Effector memory CD4-positive, alpha-beta T cell (primary cell): ENCODE measurements around the gene TCF7L2.

Experiments used
- DNase-seq, 3 donors: peaks; one replicate each; pipeline ENCODE4 v3.0.0-alpha.2; 2020
- H3K27ac ChIP-seq: 2 replicates; pipeline ENCODE4 v1.7.0; 2013; ENCODE audit warnings: mild to moderate bottlenecking, low read length, moderate library complexity; ENCODE audit not compliant: insufficient read depth, poor library complexity, severe bottlenecking
- H3K27me3 ChIP-seq: replicated peaks from 2 replicates; pipeline ENCODE4 v1.7.0; 2013; ENCODE audit warnings: mild to moderate bottlenecking, low read length; ENCODE audit not compliant: insufficient read depth, control insufficient read depth, poor library complexity, severe bottlenecking
- H3K36me3 ChIP-seq: 2 replicates; pipeline ENCODE4 v1.7.0; 2013; ENCODE audit warnings: mild to moderate bottlenecking, low read length, moderate library complexity; ENCODE audit not compliant: control insufficient read depth, insufficient read depth
- H3K4me1 ChIP-seq: 2 replicates; pipeline ENCODE4 v1.7.0; 2013; ENCODE audit warnings: low read length, mild to moderate bottlenecking; ENCODE audit not compliant: control insufficient read depth, insufficient read depth, poor library complexity, severe bottlenecking
- H3K4me3 ChIP-seq: 2 replicates; pipeline ENCODE4 v1.7.0; 2013; ENCODE audit warnings: low read length, low read depth, mild to moderate bottlenecking; ENCODE audit not compliant: insufficient read depth, poor library complexity, severe bottlenecking
- H3K9me3 ChIP-seq: 2 replicates; pipeline ENCODE4 v1.7.0; 2013; ENCODE audit warnings: mild to moderate bottlenecking, low read length, moderate library complexity; ENCODE audit not compliant: control insufficient read depth

The TCF7L2 gene

GRCh38 chr10:113137941-113138685 lies 188.1 kb downstream of the TCF7L2 start:
- Histone ChIP-seq H3K27ac (no peak overlapping the region), H3K36me3 (no peaks in the 10 kb centered on the region), H3K9me3 (no peaks in the 10 kb centered on the region), H3K4me3 (no peak overlapping the region), H3K4me1 (no peaks in the 10 kb centered on the region), H3K27me3 (no peaks in the 10 kb centered on the region)
- no peak for DNase-seq

GRCh38 chr10:113138937-113139585 lies 189.0 kb downstream of the TCF7L2 start:
- H3K36me3 ChIP-seq, result no peaks in the 10 kb centered on the region
- DNase-seq, result no peak
- no peaks in the 10 kb centered on the region for H3K4me1 ChIP-seq
- no peak overlapping the region for H3K27ac ChIP-seq
- H3K9me3 ChIP-seq, result no peaks in the 10 kb centered on the region
- no peaks in the 10 kb centered on the region for H3K27me3 ChIP-seq
- no peak overlapping the region for H3K4me3 ChIP-seq

- H3K36me3 ChIP-seq, result no peaks in the 10 kb centered on the region
- H3K27me3 ChIP-seq, result no peaks in the 10 kb centered on the region
- no peak overlapping the region for H3K4me3 ChIP-seq
- H3K4me1 ChIP-seq, result no peaks in the 10 kb centered on the region
- no peak for DNase-seq
- no peaks in the 10 kb centered on the region for H3K9me3 ChIP-seq
- no peak overlapping the region for H3K27ac ChIP-seq
Observed at GRCh38 chr10:113139699-113140098, 189.7 kb downstream of the TCF7L2 start.

- Histone ChIP-seq H3K9me3 (no peaks in the 10 kb centered on the region), H3K27me3 (no peaks in the 10 kb centered on the region), H3K36me3 (no peaks in the 10 kb centered on the region), H3K4me3 (no peak overlapping the region), H3K27ac (no peak overlapping the region), H3K4me1 (no peaks in the 10 kb centered on the region)
- DNase-seq, result no peak
Observed at GRCh38 chr10:113140143-113141011, 190.3 kb downstream of the TCF7L2 start.

GRCh38 chr10:113142601-113143362 lies 192.7 kb downstream of the TCF7L2 start:
- Histone ChIP-seq H3K36me3 (no peaks in the 10 kb centered on the region), H3K27me3 (no peaks in the 10 kb centered on the region), H3K4me1 (no peaks in the 10 kb centered on the region), H3K27ac (no peak overlapping the region), H3K9me3 (no peaks in the 10 kb centered on the region), H3K4me3 (no peak overlapping the region)
- DNase-seq, result no peak

GRCh38 chr10:113144576-113144975 lies 194.5 kb downstream of the TCF7L2 start:
- no peak for DNase-seq
- no peaks in the 10 kb centered on the region for H3K9me3 ChIP-seq
- H3K27ac ChIP-seq, result no peak overlapping the region
- H3K4me3 ChIP-seq, result no peak overlapping the region
- no peaks in the 10 kb centered on the region for H3K27me3 ChIP-seq
- H3K36me3 ChIP-seq, result no peaks in the 10 kb centered on the region
- no peaks in the 10 kb centered on the region for H3K4me1 ChIP-seq

- Histone ChIP-seq H3K36me3 (no peaks in the 10 kb centered on the region), H3K4me1 (no peaks in the 10 kb centered on the region), H3K27ac (no peak overlapping the region), H3K27me3 (no peaks in the 10 kb centered on the region), H3K4me3 (no peak overlapping the region), H3K9me3 (no peaks in the 10 kb centered on the region)
- DNase-seq, result no peak
Observed at GRCh38 chr10:113148071-113148825, 198.2 kb downstream of the TCF7L2 start.

- Histone ChIP-seq H3K9me3 (no peaks in the 10 kb centered on the region), H3K4me1 (no peaks in the 10 kb centered on the region), H3K27me3 (no peaks in the 10 kb centered on the region), H3K27ac (no peak overlapping the region), H3K4me3 (no peak overlapping the region), H3K36me3 (no peaks in the 10 kb centered on the region)
- no peak for DNase-seq
Observed at GRCh38 chr10:113148901-113149300, 198.9 kb downstream of the TCF7L2 start.

GRCh38 chr10:113149626-113150025 lies 199.6 kb downstream of the TCF7L2 start:
- no peak overlapping the region for H3K4me3 ChIP-seq
- H3K9me3 ChIP-seq, result no peaks in the 10 kb centered on the region
- H3K4me1 ChIP-seq, result no peaks in the 10 kb centered on the region
- no peak for DNase-seq
- H3K36me3 ChIP-seq, result no peaks in the 10 kb centered on the region
- H3K27ac ChIP-seq, result no peak overlapping the region
- H3K27me3 ChIP-seq, result no peaks in the 10 kb centered on the region
